Keratinocyte (primary cell): ENCODE data around the gene NLGN1. TPM values are rescaled to one million over a fixed set of nuclear protein-coding genes. Genes with fewer than 3 reads are reported as not detected.

Experiments used
- DNase-seq: peaks from one replicate; pipeline ENCODE4 v3.0.0-alpha.2; 2011; ENCODE audit warnings: low read depth, missing footprints, low spot score
- FAIRE-seq: peaks from 2 replicates; lab custom pipeline; 2011; peaks lifted over from hg19 to GRCh38; lab: Jason Lieb, UNC
- H2AFZ ChIP-seq: 2 replicates; pipeline ENCODE4 v1.6.0; 2012; ENCODE audit warnings: low read length, control low read depth, inconsistent platforms; ENCODE audit not compliant: control insufficient read depth
- H3K27ac ChIP-seq: 2 replicates; pipeline ENCODE4 v1.5.1; 2011; ENCODE audit warnings: low read length; ENCODE audit not compliant: control insufficient read depth, insufficient read depth
- H3K27me3 ChIP-seq: 3 replicates; pipeline ENCODE4 v1.6.0; 2011; ENCODE audit warnings: low read length; ENCODE audit not compliant: control insufficient read depth, insufficient read depth; ENCODE audit errors: extremely low read depth
- H3K36me3 ChIP-seq, 2 experiments: 2 replicates in 1 of 2; 3 replicates in 1 of 2; pipeline ENCODE4 v1.5.1; 2011; ENCODE audit warnings: low read length in 2 of 2, mild to moderate bottlenecking in 1 of 2; ENCODE audit not compliant: control insufficient read depth in 2 of 2, insufficient read depth in 2 of 2; ENCODE audit errors: extremely low read depth in 1 of 2
- H3K4me1 ChIP-seq: 3 replicates; pipeline ENCODE4 v1.5.1; 2011; ENCODE audit warnings: low read length; ENCODE audit not compliant: control insufficient read depth, insufficient read depth; ENCODE audit errors: extremely low read depth
- H3K4me2 ChIP-seq: 3 replicates; pipeline ENCODE4 v1.6.0; 2011; ENCODE audit warnings: low read depth, low read length; ENCODE audit not compliant: control insufficient read depth, insufficient read depth; ENCODE audit errors: extremely low read depth
- H3K4me3 ChIP-seq, 3 experiments: fragments of 200-600 bp in 1 of 3; sonication (generic) in 1 of 3; 2 replicates in 2 of 3; 3 replicates in 1 of 3; pipeline ENCODE4 v1.5.1; 2011 to 2016; ENCODE audit warnings: low read length in 3 of 3, mild to moderate bottlenecking in 3 of 3, control low read depth in 2 of 3, inconsistent platforms in 1 of 3, low read depth in 1 of 3, mixed read lengths in 1 of 3, mixed run types in 1 of 3, moderate library complexity in 1 of 3; ENCODE audit not compliant: control insufficient read depth in 2 of 3, insufficient read depth in 2 of 3; ENCODE audit errors: extremely low read depth in 1 of 3
- H3K79me2 ChIP-seq: 2 replicates; pipeline ENCODE4 v1.6.0; 2012; ENCODE audit warnings: low read length; ENCODE audit not compliant: control insufficient read depth, insufficient read depth
- H3K9ac ChIP-seq: 3 replicates; pipeline ENCODE4 v1.6.0; 2011; ENCODE audit warnings: low read length; ENCODE audit not compliant: control insufficient read depth, insufficient read depth; ENCODE audit errors: extremely low read depth
- H3K9me1 ChIP-seq: 3 replicates; pipeline ENCODE4 v1.6.0; 2011; ENCODE audit warnings: low read length; ENCODE audit not compliant: control insufficient read depth, insufficient read depth; ENCODE audit errors: extremely low read depth
- H3K9me3 ChIP-seq: 2 replicates; pipeline ENCODE4 v1.5.1; 2012; ENCODE audit warnings: low read depth, low read length; ENCODE audit not compliant: control insufficient read depth
- H4K20me1 ChIP-seq: 3 replicates; pipeline ENCODE4 v1.6.0; 2011; ENCODE audit warnings: low read length; ENCODE audit not compliant: control insufficient read depth, insufficient read depth; ENCODE audit errors: extremely low read depth
- CTCF ChIP-seq, 3 experiments: IDR thresholded peaks in 1 of 3; conservative IDR thresholded peaks in 1 of 3; optimal IDR thresholded peaks in 1 of 3; 2 replicates in 2 of 3; 3 replicates in 1 of 3; pipeline versions ENCODE3 to v1.5.1; 2011; ENCODE audit warnings: low read length in 3 of 3, mild to moderate bottlenecking in 3 of 3, moderate library complexity in 2 of 3, control low read depth in 1 of 3, inconsistent platforms in 1 of 3; ENCODE audit not compliant: insufficient read depth in 2 of 3; ENCODE audit errors: extremely low read depth in 1 of 3
- EZH2 ChIP-seq: IDR thresholded peaks from one replicate; pipeline ENCODE4 v1.6.1; 2012; ENCODE audit warnings: inconsistent platforms, mild to moderate bottlenecking, low read length, moderate library complexity
- dilution Hi-C: fragments of 300-500 bp; cut with MboI; formaldehyde crosslinking; loops from one replicate; pipeline ENCODE4 v1.7.0; 2020; ENCODE audit warnings: low sequenced_read_pairs; ENCODE audit not compliant: extremely low pct_ligation_motif_present
- polyA plus RNA-seq, 5 experiments: library from polyadenylated mRNA; depleted of rRNA in 3 of 5; stranded (reverse) in 3 of 5; stranded (forward) in 1 of 5; unstranded in 1 of 5; fragments of >200 nt; gene quantifications; 1 replicate in 1 of 5; 2 replicates in 3 of 5; 3 replicates in 1 of 5; pipeline versions ENCODE4 v1.2.1 to v1.2.3, GENCODE V29; 2011 to 2012; ENCODE audit warnings: missing spikeins in 2 of 5, low read depth in 1 of 5, low replicate concordance in 1 of 5

Gene NLGN1
- polyA plus RNA-seq, 1 donor (not counting 4 experiments of a cell fraction or from before 2014, with no cell fraction given) = not detected

DNA sequence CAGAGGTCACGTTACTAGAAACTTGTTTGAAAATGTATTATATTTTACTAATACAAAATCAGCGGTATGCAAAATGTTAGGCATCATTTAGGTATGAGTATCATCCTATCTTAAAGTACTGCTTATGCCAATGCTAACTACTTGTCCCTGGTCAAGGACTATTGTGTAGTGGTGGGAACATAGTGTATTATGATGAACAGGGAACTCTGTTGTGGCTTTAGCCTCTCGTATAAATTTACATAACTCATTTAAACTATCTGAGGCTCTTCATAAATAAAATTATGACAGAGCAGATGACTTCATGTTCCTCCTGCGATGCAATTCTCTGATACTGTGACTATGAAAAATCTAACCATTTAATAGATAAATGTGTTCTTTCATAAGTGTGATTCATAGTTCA, 451.9 kb downstream of the NLGN1 start:
- no peaks in the 10 kb centered on the region for H3K4me1 ChIP-seq
- H2AFZ ChIP-seq = no peak overlapping the region
- no peak overlapping the region for H3K4me2 ChIP-seq
- no peak overlapping the region for H3K4me3 ChIP-seq
- no peak overlapping the region for H3K27ac ChIP-seq
- no peaks in the 10 kb centered on the region for H3K79me2 ChIP-seq
- no peak for FAIRE-seq
- TF ChIP-seq EZH2 (no peak), CTCF (optimal IDR thresholded peaks at IDR 0.05 in 1 of 3, IDR thresholded peaks at IDR 0.05 in 1 of 3, conservative IDR thresholded peaks at IDR 0.05 in 1 of 3; ENCODE audit: extremely low read depth in 1 of 3, insufficient read depth in 2 of 3, low read length in 3 of 3) (no peak)
- H3K27me3 ChIP-seq = no peaks in the 10 kb centered on the region
- no peak overlapping the region for H3K9ac ChIP-seq
- no peaks in the 10 kb centered on the region for H3K9me1 ChIP-seq
- no peaks in the 10 kb centered on the region for H3K36me3 ChIP-seq
- H3K9me3 ChIP-seq = no peaks in the 10 kb centered on the region
- dilution Hi-C loops = no loop called here
- H4K20me1 ChIP-seq = no peaks in the 10 kb centered on the region
- DNase-seq = no peak

GRCh38 chr3:173857154-173857553, 459.6 kb downstream of the NLGN1 start:
- DNase-seq (no peak), FAIRE-seq (no peak)
- H3K9me3 ChIP-seq = no peaks in the 10 kb centered on the region
- H3K27me3 ChIP-seq = no peaks in the 10 kb centered on the region
- H3K9ac ChIP-seq = no peak overlapping the region
- TF ChIP-seq EZH2 (no peak), CTCF (optimal IDR thresholded peaks at IDR 0.05 in 1 of 3, IDR thresholded peaks at IDR 0.05 in 1 of 3, conservative IDR thresholded peaks at IDR 0.05 in 1 of 3; ENCODE audit: extremely low read depth in 1 of 3, insufficient read depth in 2 of 3, low read length in 3 of 3) (no peak)
- no peaks in the 10 kb centered on the region for H3K4me1 ChIP-seq
- no peaks in the 10 kb centered on the region for H4K20me1 ChIP-seq
- dilution Hi-C loops = no loop called here
- H3K27ac ChIP-seq = no peak overlapping the region
- no peaks in the 10 kb centered on the region for H3K36me3 ChIP-seq
- H3K79me2 ChIP-seq = no peaks in the 10 kb centered on the region
- H3K4me2 ChIP-seq = no peak overlapping the region
- H2AFZ ChIP-seq = no peak overlapping the region
- H3K4me3 ChIP-seq = no peak overlapping the region
- no peaks in the 10 kb centered on the region for H3K9me1 ChIP-seq
